ENCODE measurements around the gene LRP1B. TPM values are rescaled to one million over a fixed set of nuclear protein-coding genes. Genes with fewer than 3 reads are reported as not detected.

LRP1B gene
- total RNA-seq, 1 experiment from 2014 or later = 0.52 TPM

GRCh38 chr2:142020368-142020767 lies 110.4 kb downstream of the LRP1B start:
- no peak for DNase-seq (ENCODE audit: low spot score)
- TF ChIP-seq, protein P1, sequence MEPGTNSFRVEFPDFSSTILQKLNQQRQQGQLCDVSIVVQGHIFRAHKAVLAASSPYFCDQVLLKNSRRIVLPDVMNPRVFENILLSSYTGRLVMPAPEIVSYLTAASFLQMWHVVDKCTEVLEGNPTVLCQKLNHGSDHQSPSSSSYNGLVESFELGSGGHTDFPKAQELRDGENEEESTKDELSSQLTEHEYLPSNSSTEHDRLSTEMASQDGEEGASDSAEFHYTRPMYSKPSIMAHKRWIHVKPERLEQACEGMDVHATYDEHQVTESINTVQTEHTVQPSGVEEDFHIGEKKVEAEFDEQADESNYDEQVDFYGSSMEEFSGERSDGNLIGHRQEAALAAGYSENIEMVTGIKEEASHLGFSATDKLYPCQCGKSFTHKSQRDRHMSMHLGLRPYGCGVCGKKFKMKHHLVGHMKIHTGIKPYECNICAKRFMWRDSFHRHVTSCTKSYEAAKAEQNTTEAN (CRISPR knock-in tag; IDR thresholded peaks at IDR 0.05) = no peak
- TF ChIP-seq ZNF317 (CRISPR knock-in tag; IDR thresholded peaks at IDR 0.05; ENCODE audit: borderline replicate concordance, low read depth) = no peak
- TF ChIP-seq, protein P2, sequence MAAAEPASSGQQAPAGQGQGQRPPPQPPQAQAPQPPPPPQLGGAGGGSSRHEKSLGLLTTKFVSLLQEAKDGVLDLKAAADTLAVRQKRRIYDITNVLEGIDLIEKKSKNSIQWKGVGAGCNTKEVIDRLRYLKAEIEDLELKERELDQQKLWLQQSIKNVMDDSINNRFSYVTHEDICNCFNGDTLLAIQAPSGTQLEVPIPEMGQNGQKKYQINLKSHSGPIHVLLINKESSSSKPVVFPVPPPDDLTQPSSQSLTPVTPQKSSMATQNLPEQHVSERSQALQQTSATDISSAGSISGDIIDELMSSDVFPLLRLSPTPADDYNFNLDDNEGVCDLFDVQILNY (CRISPR knock-in tag; IDR thresholded peaks at IDR 0.05) = no peak
- TF ChIP-seq PRDM15 (CRISPR knock-in tag; IDR thresholded peaks at IDR 0.05) = no peak
- TF ChIP-seq, protein P3, sequence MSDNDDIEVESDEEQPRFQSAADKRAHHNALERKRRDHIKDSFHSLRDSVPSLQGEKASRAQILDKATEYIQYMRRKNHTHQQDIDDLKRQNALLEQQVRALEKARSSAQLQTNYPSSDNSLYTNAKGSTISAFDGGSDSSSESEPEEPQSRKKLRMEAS (CRISPR knock-in tag; IDR thresholded peaks at IDR 0.05) = no peak
- no peak for TF ChIP-seq MXD4 (CRISPR knock-in tag; IDR thresholded peaks at IDR 0.05; ENCODE audit: borderline replicate concordance)
- no peak for TF ChIP-seq ZNF263 (CRISPR knock-in tag; IDR thresholded peaks at IDR 0.05; ENCODE audit: low read depth)
- no peak for TF ChIP-seq CREM (CRISPR knock-in tag; IDR thresholded peaks at IDR 0.05)
- no peak for TF ChIP-seq ZSCAN18 (CRISPR knock-in tag; IDR thresholded peaks at IDR 0.05)
- no peak for TF ChIP-seq RELA (CRISPR knock-in tag; IDR thresholded peaks at IDR 0.05; ENCODE audit: borderline replicate concordance)
- TF ChIP-seq ZNF671 (CRISPR knock-in tag; IDR thresholded peaks at IDR 0.05) = no peak
- TF ChIP-seq KAT7 (CRISPR knock-in tag; IDR thresholded peaks at IDR 0.05; ENCODE audit: borderline replicate concordance) = no peak
- no peak for TF ChIP-seq EMX1 (CRISPR knock-in tag; IDR thresholded peaks at IDR 0.05)
- no peak for TF ChIP-seq NFE2L1 (CRISPR knock-in tag; IDR thresholded peaks at IDR 0.05)
- Mint-ChIP-seq H3K4me1 (peaks cover 4% of the 10 kb centered on the region), H3K4me3 (no peak overlapping the region), H3K36me3 (no peaks in the 10 kb centered on the region), H3K27ac (no peak overlapping the region), H3K27me3 (ENCODE audit: low read depth) (no peaks in the 10 kb centered on the region), H3K9me3 (0 out of 2 replicates have a peak, but pooled peaks cover 6% of the 10 kb centered on the region)
- no peak for ATAC-seq
- ChIA-PET CTCF (no interaction called here), POLR2A (no interaction called here)

- Mint-ChIP-seq H3K36me3 (no peaks in the 10 kb centered on the region), H3K27ac (no peak overlapping the region), H3K4me1 (no peaks in the 10 kb centered on the region), H3K4me3 (no peak overlapping the region), H3K27me3 (ENCODE audit: low read depth) (no peaks in the 10 kb centered on the region), H3K9me3 (0 out of 2 replicates have a peak, but pooled peaks cover 6% of the 10 kb centered on the region)
- CTCF ChIA-PET = no interaction called here
- no peak for DNase-seq (ENCODE audit: low spot score)
- ATAC-seq = no peak
- TF ChIP-seq CREM (CRISPR knock-in tag; IDR thresholded peaks at IDR 0.05) (no peak), GABPB1 (CRISPR knock-in tag; IDR thresholded peaks at IDR 0.05) (no peak), MYBL2 (CRISPR knock-in tag; IDR thresholded peaks at IDR 0.05) (no peak), GTF2I (CRISPR knock-in tag; conservative IDR thresholded peaks at IDR 0.05) (no peak), OVOL2 (CRISPR knock-in tag; IDR thresholded peaks at IDR 0.05; ENCODE audit: borderline replicate concordance) (no peak), ATF1 (CRISPR knock-in tag; IDR thresholded peaks at IDR 0.05) (no peak), MXD4 (CRISPR knock-in tag; IDR thresholded peaks at IDR 0.05; ENCODE audit: borderline replicate concordance) (no peak), ZNF232 (CRISPR knock-in tag; IDR thresholded peaks at IDR 0.05) (no peak), TCF7 (CRISPR knock-in tag; IDR thresholded peaks at IDR 0.05; ENCODE audit: low read depth) (no peak), NR1H2 (CRISPR knock-in tag; IDR thresholded peaks at IDR 0.05) (no peak)
- POLR2A ChIA-PET = no interaction called here
Observed at GRCh38 chr2:142014536-142014935, 116.3 kb downstream of the LRP1B start.

Measured in WTC11 (cell line).